ENCODE data around the gene UNK. TPM values are rescaled to one million over a fixed set of nuclear protein-coding genes. Genes with fewer than 3 reads are reported as not detected.

UNK gene
- total and polyA plus RNA-seq, 2 of the 13 experiments (the other 11 are each of a cell fraction or from before 2014, with no cell fraction given) = 31.6 to 33.0 TPM

DNA sequence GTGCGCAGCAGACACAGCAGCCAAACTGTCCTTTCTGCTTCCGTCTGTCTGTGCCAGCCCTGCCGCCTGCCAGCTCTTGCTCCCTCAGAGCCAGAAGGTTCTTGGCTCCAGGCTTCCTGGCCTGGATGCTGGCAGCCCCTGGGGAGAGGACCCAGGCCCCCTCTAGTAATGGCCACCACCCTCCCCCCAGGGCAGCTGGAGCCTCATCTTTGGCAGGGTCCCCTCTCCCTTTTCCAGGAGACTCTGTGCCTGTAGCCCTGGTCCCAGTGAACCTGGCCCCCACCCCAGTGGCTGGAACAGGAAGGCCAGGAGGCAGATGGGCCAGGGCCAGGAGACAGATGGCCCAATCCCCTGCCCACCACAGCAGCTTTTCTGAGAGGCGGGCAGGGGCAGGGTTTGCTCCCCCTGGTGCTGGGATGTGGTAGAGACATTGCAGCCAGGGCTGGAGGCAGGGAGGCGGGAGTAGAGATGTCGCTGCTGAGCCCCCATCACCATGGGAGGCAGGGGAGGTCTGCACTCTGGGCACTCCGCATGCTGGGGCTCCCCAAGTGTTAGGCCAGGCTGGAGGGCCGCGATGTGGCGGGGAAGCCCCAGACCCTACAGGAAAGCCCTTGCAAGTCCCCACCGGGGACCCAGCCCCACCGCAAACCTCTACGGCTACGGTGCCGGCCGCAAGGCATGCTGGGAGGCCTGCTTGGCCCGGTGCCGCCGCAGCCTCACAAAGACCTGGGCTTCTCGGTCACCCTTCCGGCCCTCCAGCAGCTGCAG lies 42.9 kb downstream of the UNK start (continued):
- TF ChIP-seq, protein P1, sequence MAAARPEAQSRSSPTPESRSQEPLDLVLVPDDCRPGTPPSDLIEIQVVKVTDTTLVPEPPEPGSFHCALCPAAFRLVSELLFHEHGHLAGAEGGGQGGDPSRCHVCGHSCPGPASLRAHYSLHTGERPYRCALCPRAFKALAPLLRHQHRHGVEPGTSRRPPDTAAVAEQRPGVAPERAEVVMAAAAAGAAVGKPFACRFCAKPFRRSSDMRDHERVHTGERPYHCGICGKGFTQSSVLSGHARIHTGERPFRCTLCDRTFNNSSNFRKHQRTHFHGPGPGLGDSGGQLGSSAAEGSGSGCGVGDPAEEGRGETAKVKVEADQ (CRISPR knock-in tag; IDR thresholded peaks at IDR 0.05; ENCODE audit: borderline replicate concordance) = no peak
- TF ChIP-seq ZNF709 (CRISPR knock-in tag; IDR thresholded peaks at IDR 0.05) (no peak), ZNF451 (CRISPR knock-in tag; IDR thresholded peaks at IDR 0.05) (no peak), DNMT1 (CRISPR knock-in tag; IDR thresholded peaks at IDR 0.05) (no peak), PAWR (CRISPR knock-in tag; IDR thresholded peaks at IDR 0.05; ENCODE audit: borderline replicate concordance) (no peak), DR1 (CRISPR knock-in tag; IDR thresholded peaks at IDR 0.05) (0 out of 2 replicates have a peak, but pooled peaks have one; percentile 26), ARNT2 (CRISPR knock-in tag; IDR thresholded peaks at IDR 0.05; ENCODE audit: low read depth) (0 out of 2 replicates have a peak, but pooled peaks have one; percentile 36), ZNF546 (CRISPR knock-in tag; conservative IDR thresholded peaks at IDR 0.05) (no peak), ZNF121 (CRISPR knock-in tag; IDR thresholded peaks at IDR 0.05) (no peak), PAF1 (CRISPR knock-in tag; IDR thresholded peaks at IDR 0.05) (no peak), CBFB (CRISPR knock-in tag; IDR thresholded peaks at IDR 0.05) (no peak), RBM22 (optimal IDR thresholded peaks at IDR 0.05; ENCODE audit: low read length) (no peak), NR2C2 (CRISPR knock-in tag; IDR thresholded peaks at IDR 0.05; ENCODE audit: borderline replicate concordance) (no peak), ZNF205 (CRISPR knock-in tag; IDR thresholded peaks at IDR 0.05) (no peak)
- TF ChIP-seq, protein P2, sequence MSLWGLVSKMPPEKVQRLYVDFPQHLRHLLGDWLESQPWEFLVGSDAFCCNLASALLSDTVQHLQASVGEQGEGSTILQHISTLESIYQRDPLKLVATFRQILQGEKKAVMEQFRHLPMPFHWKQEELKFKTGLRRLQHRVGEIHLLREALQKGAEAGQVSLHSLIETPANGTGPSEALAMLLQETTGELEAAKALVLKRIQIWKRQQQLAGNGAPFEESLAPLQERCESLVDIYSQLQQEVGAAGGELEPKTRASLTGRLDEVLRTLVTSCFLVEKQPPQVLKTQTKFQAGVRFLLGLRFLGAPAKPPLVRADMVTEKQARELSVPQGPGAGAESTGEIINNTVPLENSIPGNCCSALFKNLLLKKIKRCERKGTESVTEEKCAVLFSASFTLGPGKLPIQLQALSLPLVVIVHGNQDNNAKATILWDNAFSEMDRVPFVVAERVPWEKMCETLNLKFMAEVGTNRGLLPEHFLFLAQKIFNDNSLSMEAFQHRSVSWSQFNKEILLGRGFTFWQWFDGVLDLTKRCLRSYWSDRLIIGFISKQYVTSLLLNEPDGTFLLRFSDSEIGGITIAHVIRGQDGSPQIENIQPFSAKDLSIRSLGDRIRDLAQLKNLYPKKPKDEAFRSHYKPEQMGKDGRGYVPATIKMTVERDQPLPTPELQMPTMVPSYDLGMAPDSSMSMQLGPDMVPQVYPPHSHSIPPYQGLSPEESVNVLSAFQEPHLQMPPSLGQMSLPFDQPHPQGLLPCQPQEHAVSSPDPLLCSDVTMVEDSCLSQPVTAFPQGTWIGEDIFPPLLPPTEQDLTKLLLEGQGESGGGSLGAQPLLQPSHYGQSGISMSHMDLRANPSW (CRISPR knock-in tag; IDR thresholded peaks at IDR 0.05; ENCODE audit: borderline replicate concordance) = no peak
- TF ChIP-seq, protein P3, sequence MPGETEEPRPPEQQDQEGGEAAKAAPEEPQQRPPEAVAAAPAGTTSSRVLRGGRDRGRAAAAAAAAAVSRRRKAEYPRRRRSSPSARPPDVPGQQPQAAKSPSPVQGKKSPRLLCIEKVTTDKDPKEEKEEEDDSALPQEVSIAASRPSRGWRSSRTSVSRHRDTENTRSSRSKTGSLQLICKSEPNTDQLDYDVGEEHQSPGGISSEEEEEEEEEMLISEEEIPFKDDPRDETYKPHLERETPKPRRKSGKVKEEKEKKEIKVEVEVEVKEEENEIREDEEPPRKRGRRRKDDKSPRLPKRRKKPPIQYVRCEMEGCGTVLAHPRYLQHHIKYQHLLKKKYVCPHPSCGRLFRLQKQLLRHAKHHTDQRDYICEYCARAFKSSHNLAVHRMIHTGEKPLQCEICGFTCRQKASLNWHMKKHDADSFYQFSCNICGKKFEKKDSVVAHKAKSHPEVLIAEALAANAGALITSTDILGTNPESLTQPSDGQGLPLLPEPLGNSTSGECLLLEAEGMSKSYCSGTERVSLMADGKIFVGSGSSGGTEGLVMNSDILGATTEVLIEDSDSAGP (CRISPR knock-in tag; IDR thresholded peaks at IDR 0.05; ENCODE audit: borderline replicate concordance) = peak; percentile 44; the same call in 1 of the 2 replicates
- TF ChIP-seq, protein P4, sequence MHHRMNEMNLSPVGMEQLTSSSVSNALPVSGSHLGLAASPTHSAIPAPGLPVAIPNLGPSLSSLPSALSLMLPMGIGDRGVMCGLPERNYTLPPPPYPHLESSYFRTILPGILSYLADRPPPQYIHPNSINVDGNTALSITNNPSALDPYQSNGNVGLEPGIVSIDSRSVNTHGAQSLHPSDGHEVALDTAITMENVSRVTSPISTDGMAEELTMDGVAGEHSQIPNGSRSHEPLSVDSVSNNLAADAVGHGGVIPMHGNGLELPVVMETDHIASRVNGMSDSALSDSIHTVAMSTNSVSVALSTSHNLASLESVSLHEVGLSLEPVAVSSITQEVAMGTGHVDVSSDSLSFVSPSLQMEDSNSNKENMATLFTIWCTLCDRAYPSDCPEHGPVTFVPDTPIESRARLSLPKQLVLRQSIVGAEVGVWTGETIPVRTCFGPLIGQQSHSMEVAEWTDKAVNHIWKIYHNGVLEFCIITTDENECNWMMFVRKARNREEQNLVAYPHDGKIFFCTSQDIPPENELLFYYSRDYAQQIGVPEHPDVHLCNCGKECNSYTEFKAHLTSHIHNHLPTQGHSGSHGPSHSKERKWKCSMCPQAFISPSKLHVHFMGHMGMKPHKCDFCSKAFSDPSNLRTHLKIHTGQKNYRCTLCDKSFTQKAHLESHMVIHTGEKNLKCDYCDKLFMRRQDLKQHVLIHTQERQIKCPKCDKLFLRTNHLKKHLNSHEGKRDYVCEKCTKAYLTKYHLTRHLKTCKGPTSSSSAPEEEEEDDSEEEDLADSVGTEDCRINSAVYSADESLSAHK (CRISPR knock-in tag; IDR thresholded peaks at IDR 0.05; ENCODE audit: borderline replicate concordance) = no peak
- TF ChIP-seq, protein P5, sequence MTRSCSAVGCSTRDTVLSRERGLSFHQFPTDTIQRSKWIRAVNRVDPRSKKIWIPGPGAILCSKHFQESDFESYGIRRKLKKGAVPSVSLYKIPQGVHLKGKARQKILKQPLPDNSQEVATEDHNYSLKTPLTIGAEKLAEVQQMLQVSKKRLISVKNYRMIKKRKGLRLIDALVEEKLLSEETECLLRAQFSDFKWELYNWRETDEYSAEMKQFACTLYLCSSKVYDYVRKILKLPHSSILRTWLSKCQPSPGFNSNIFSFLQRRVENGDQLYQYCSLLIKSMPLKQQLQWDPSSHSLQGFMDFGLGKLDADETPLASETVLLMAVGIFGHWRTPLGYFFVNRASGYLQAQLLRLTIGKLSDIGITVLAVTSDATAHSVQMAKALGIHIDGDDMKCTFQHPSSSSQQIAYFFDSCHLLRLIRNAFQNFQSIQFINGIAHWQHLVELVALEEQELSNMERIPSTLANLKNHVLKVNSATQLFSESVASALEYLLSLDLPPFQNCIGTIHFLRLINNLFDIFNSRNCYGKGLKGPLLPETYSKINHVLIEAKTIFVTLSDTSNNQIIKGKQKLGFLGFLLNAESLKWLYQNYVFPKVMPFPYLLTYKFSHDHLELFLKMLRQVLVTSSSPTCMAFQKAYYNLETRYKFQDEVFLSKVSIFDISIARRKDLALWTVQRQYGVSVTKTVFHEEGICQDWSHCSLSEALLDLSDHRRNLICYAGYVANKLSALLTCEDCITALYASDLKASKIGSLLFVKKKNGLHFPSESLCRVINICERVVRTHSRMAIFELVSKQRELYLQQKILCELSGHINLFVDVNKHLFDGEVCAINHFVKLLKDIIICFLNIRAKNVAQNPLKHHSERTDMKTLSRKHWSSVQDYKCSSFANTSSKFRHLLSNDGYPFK (CRISPR knock-in tag; IDR thresholded peaks at IDR 0.05; ENCODE audit: borderline replicate concordance) = no peak

Measured in HepG2 (cell line).